Measurements from ENCODE around the gene NAGPA. TPM values are rescaled to one million over a fixed set of nuclear protein-coding genes. Genes with fewer than 3 reads are reported as not detected.

Gene NAGPA
- total RNA-seq, 1 donor: 40.2 TPM

- H3K36me3 ChIP-seq (ENCODE audit: insufficient read depth, low read length): no peaks in the 10 kb centered on the region
- H2AFZ ChIP-seq (ENCODE audit: low read length): no peak overlapping the region
- no peaks in the 10 kb centered on the region for H3K9me3 ChIP-seq (ENCODE audit: low read depth, low read length)
- no peak for TF ChIP-seq CTCF (IDR thresholded peaks at IDR 0.05; ENCODE audit: extremely low read depth, low read depth, low read length)
- no peaks in the 10 kb centered on the region for H3K79me2 ChIP-seq (ENCODE audit: insufficient read depth, low read length)
- H3K4me3 ChIP-seq (ENCODE audit: insufficient read depth, low read length): no peak overlapping the region
- no peaks in the 10 kb centered on the region for H3K4me1 ChIP-seq (ENCODE audit: insufficient read depth, low read length)
- H4K20me1 ChIP-seq (ENCODE audit: insufficient read depth, low read length): no peaks in the 10 kb centered on the region
- H3K4me2 ChIP-seq (ENCODE audit: insufficient read depth, low read length): no peak overlapping the region
- H3K27ac ChIP-seq (ENCODE audit: low read depth, low read length): no peak overlapping the region
- DNase-seq (ENCODE audit: insufficient read length, low spot score, missing footprints): peak; percentile 18
- peaks cover 2% of the 10 kb centered on the region for H3K27me3 ChIP-seq (ENCODE audit: insufficient read depth, low read length)
Observed at GRCh38 chr16:5001571-5001970, 32.2 kb downstream of the NAGPA start.

GRCh38 chr16:5000573-5001001 is 33.1 kb downstream of the NAGPA start:
- no peak for TF ChIP-seq CTCF (IDR thresholded peaks at IDR 0.05; ENCODE audit: extremely low read depth, low read depth, low read length)
- H3K4me3 ChIP-seq (ENCODE audit: insufficient read depth, low read length): no peak overlapping the region

GRCh38 chr16:4994719-4995434 is 38.9 kb downstream of the NAGPA start:
- Histone ChIP-seq H3K36me3 (ENCODE audit: insufficient read depth, low read length) (no peaks in the 10 kb centered on the region), H3K27ac (ENCODE audit: low read depth, low read length) (no peak overlapping the region), H3K27me3 (ENCODE audit: insufficient read depth, low read length) (peaks cover 6% of the 10 kb centered on the region), H3K9me3 (ENCODE audit: low read depth, low read length) (no peaks in the 10 kb centered on the region), H2AFZ (ENCODE audit: low read length) (no peak overlapping the region), H3K4me1 (ENCODE audit: insufficient read depth, low read length) (no peaks in the 10 kb centered on the region), H4K20me1 (ENCODE audit: insufficient read depth, low read length) (no peaks in the 10 kb centered on the region), H3K4me2 (ENCODE audit: insufficient read depth, low read length) (no peak overlapping the region), H3K4me3 (ENCODE audit: insufficient read depth, low read length) (no peak overlapping the region), H3K79me2 (ENCODE audit: insufficient read depth, low read length) (no peaks in the 10 kb centered on the region)
- no peak for TF ChIP-seq CTCF (IDR thresholded peaks at IDR 0.05; ENCODE audit: extremely low read depth, low read depth, low read length)
- peak; percentile 52 for DNase-seq (ENCODE audit: insufficient read length, low spot score, missing footprints)

More at GRCh38 chr16:5000573-5001001, 33.1 kb downstream of the NAGPA start:
- Histone ChIP-seq H3K4me2 (ENCODE audit: insufficient read depth, low read length) (no peak overlapping the region), H3K79me2 (ENCODE audit: insufficient read depth, low read length) (no peaks in the 10 kb centered on the region), H3K36me3 (ENCODE audit: insufficient read depth, low read length) (no peaks in the 10 kb centered on the region), H3K27me3 (ENCODE audit: insufficient read depth, low read length) (peaks cover 6% of the 10 kb centered on the region), H3K27ac (ENCODE audit: low read depth, low read length) (no peak overlapping the region), H4K20me1 (ENCODE audit: insufficient read depth, low read length) (no peaks in the 10 kb centered on the region), H3K9me3 (ENCODE audit: low read depth, low read length) (no peaks in the 10 kb centered on the region), H2AFZ (ENCODE audit: low read length) (no peak overlapping the region), H3K4me1 (ENCODE audit: insufficient read depth, low read length) (no peaks in the 10 kb centered on the region)
- peak; percentile 36 for DNase-seq (ENCODE audit: insufficient read length, low spot score, missing footprints)

- no peak for TF ChIP-seq CTCF (IDR thresholded peaks at IDR 0.05; ENCODE audit: extremely low read depth, low read depth, low read length)
- DNase-seq (ENCODE audit: insufficient read length, low spot score, missing footprints): no peak
- no peaks in the 10 kb centered on the region for H3K9me3 ChIP-seq (ENCODE audit: low read depth, low read length)
- H3K79me2 ChIP-seq (ENCODE audit: insufficient read depth, low read length): no peaks in the 10 kb centered on the region
- no peaks in the 10 kb centered on the region for H3K4me1 ChIP-seq (ENCODE audit: insufficient read depth, low read length)
- no peak overlapping the region for H3K4me3 ChIP-seq (ENCODE audit: insufficient read depth, low read length)
- H3K27ac ChIP-seq (ENCODE audit: low read depth, low read length): no peak overlapping the region
- peaks cover 27% of the 10 kb centered on the region for H3K27me3 ChIP-seq (ENCODE audit: insufficient read depth, low read length)
- no peaks in the 10 kb centered on the region for H3K36me3 ChIP-seq (ENCODE audit: insufficient read depth, low read length)
- H2AFZ ChIP-seq (ENCODE audit: low read length): no peak overlapping the region
- H3K4me2 ChIP-seq (ENCODE audit: insufficient read depth, low read length): no peak overlapping the region
- H4K20me1 ChIP-seq (ENCODE audit: insufficient read depth, low read length): no peaks in the 10 kb centered on the region
Observed at GRCh38 chr16:4991754-4992153, 42.0 kb downstream of the NAGPA start.
